H7 (cell line): ENCODE results near the gene PKNOX2. TPM values are rescaled to one million over a fixed set of nuclear protein-coding genes. Genes with fewer than 3 reads are reported as not detected.

ENCODE experiments used
- DNase-seq: peaks from one replicate; pipeline ENCODE4 v3.0.0; 2012
- H3K27me3 ChIP-seq: 2 replicates; pipeline ENCODE4 v1.6.0; 2011; ENCODE audit warnings: mild to moderate bottlenecking, low read length; ENCODE audit not compliant: control insufficient read depth, insufficient read depth
- H3K36me3 ChIP-seq: replicated peaks from 2 replicates; pipeline ENCODE4 v1.5.1; 2011; ENCODE audit warnings: low read length; ENCODE audit not compliant: control insufficient read depth, insufficient read depth
- H3K4me3 ChIP-seq: 2 replicates; pipeline ENCODE4 v1.5.1; 2011; ENCODE audit warnings: low read depth, mild to moderate bottlenecking, control low read depth, low read length, moderate library complexity; ENCODE audit not compliant: insufficient read depth
- total RNA-seq: library from RNA; depleted of rRNA; stranded (reverse); fragments of >200 nt; shearing (Covaris generic); gene quantifications from 2 replicates; pipeline ENCODE4 v1.2.3, GENCODE V29; 2014

The PKNOX2 gene
- total RNA-seq, 1 experiment from 2014 or later: 1.6 TPM

DNA sequence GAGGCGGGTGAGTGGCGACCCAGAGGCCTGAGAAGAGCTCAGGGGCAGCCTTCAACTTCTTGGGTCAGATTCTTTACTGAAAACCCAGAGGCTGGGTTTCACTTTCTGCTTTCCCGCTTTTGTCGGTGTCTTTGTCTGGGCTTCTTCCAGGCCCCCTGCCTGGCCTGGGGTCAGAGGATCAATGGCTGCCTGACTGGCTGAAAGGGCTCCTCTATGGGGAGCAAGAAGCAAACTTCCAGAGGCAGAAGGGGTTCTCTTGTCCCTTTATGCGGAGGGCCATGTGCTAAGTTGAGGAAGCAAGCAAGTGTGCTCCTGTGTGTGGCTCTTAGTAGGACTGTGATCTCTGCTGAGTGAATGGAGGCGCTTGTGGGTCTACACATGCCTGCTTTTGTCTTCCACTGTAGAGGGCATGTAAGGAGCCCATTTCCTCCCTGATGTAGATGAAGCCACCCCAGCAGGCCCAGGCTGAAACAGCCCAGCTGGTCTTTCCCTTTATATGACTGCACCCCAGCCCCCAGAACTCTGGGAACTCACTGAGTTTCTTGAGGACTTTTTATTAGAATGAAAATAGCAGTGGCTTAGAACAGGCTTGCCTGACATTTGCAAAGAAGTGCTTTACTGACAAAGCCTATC is 1.0 kb upstream of the PKNOX2 start:
- Histone ChIP-seq H3K36me3 (no peaks in the 10 kb centered on the region), H3K4me3 (peak overlapping the region; percentile 33; the same call in 1 of the 2 replicates), H3K27me3 (peaks cover 36% of the 10 kb centered on the region)
- DNase-seq: peak; percentile 77

DNA sequence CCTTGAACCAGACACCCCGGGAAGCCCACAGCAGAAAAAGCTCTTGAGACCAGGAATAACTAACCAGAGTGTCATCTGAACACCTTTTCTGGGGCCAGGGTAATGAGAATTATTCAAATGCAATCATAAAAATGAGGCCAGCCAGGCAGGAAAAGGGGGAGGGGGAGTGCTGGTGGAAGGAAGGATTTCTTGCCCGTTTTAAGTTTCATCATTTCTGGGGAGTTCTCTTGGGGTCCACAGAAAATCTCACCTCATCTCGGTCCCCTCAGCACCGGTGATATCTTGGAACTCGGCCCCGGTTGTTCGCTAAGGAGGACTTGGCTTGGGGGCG is 495 bp upstream of the PKNOX2 start:
- H3K4me3 ChIP-seq: peak overlapping the region; percentile 33
- peaks cover 41% of the 10 kb centered on the region for H3K27me3 ChIP-seq
- DNase-seq: no peak
- H3K36me3 ChIP-seq: no peaks in the 10 kb centered on the region

DNA sequence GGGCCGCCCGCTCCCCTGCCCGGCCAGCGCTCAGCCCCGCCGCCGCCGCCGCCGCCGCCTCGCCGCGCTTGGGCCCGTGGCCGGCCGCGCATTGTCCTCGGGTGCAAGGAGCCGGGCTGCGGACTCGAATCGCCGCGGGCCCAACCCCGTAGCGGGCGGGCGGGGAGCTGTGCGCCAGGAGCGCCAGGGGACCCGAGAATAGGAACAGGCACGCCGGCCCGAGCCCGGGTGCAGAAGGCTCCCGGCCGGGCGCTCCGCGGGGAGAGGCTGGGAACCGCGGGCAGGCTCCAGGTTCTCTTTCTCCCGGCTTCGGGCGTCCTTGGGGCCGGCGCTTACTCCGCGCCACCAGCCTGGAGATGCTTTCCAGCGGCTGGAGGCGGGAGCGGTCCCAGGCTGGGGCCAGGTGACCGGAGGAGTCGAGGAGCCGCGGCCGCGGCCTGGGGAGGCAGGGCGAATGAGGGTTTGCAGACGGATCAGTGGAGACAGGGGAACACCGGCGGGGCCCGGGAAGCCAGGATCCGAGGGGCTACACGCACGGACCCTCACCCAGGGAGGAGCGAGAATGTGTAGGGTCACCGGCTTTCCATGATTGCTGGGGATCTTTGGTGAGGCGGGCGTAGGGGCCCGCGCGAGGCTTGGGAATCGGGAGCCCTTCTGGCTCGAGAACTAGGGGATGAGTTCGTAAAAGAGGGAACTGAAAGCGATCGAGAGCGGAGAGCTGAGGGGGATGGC is 726 bp downstream of the PKNOX2 start:
- Histone ChIP-seq H3K27me3 (peaks cover 48% of the 10 kb centered on the region), H3K36me3 (no peaks in the 10 kb centered on the region), H3K4me3 (peak overlapping the region; percentile 54)
- peak; percentile 81 for DNase-seq

DNA sequence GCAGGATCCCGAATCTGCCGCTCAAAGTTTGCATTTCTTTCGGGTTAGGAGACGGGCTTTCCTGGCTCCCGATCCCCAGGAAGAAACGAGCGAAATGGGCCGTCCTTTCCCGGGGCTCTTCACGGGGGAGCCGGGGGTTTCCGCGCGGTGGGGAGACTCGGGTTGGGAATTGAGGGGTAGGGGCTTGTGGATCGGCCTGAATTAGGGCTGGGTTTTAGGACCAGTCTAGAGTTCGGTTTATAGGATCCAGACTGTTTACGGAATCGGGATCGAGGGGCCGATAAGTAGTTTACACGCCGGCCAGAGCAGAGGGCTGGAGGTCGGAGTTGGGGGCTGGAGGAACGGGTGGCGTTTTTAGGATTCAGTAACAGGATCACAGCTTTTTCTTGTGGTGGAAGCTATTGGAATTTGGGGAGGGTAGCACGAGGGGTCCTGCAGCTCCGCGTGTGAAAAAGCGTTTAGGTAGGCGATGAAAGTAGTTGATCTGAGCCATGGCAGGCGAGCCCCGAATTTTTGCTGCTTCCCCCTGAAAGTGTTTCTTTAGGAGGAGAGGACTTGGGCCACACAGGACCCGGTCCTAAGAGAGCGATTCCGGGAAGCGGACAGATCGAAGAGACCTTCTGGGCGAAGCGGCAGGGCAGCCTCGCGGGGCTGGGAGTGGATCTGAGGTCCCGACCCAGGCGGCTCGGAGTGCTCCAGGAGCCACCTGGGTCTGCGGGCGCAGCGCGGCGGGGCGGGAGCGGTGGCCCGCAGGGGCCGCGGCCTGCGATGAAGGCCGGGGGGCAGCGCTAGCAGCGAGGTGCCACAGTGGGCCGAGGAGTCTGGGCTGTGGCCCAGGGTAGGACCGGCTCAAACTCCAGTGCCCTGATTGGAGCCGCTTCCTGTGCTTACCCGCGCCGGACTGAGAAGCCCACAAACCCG is 1.6 kb downstream of the PKNOX2 start:
- Histone ChIP-seq H3K4me3 (peak overlapping the region; percentile 54), H3K36me3 (no peaks in the 10 kb centered on the region), H3K27me3 (peaks cover 49% of the 10 kb centered on the region)
- peak; percentile 78 for DNase-seq

DNA sequence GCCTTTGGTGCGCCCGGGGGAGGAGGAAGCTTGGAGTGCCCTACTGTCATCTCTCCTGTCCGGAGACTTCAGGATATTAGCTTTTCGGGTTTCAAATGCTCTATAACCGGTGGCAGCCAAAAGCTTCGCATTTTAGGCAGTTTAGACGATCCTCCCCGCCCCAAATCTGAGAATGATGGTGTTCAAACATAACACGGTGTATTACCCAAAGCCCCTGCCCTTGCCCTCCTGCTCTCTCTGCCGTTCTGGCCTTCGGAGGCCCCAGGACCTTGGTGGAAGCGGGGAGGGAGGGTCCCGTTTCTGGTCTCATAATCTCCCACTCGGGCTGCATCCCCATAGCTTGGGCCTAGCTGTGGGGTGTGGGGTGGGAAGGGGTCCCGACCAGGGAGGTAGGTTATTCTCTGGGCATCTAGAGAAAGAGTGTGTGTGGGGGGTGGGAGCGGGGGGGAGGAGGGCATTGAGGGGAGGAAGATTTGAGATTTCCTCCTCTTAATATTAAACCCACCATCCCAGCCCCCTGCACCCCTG is 2.3 kb downstream of the PKNOX2 start:
- DNase-seq: peak; percentile 68
- Histone ChIP-seq H3K36me3 (no peaks in the 10 kb centered on the region), H3K4me3 (peak overlapping the region; percentile 54), H3K27me3 (peaks cover 49% of the 10 kb centered on the region)

DNA sequence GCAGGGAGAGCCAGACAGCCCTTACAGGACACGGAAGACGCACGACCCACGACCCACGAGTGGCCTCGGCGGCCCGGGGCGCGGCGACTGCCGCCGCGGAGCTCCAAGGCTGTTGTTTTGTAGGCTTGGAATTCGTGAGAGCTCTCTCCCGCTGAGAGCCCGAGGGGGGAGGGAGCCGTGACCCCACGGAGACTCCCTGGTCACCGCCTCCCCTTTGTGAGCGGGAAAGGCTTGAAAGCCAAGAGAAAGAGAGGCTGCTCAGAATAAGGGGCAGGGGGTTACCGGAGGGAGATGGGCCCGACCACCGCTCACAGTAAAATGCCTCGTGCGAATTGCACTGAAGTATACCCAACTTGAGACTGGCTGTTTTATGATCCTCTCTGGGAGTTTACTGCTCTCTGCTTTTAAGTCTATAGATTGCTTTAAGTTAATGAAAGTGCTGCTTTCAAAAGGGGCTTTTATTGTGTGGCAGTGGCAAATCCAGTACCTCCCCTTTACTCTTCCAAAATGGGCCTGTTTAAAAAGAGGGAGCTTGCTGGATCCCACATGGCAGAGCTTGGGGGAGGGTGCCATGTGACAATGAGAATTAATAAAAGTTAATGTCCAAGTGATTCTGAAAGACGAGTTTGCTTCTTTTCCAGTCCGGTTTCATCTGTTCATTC is 2.9 kb downstream of the PKNOX2 start:
- Histone ChIP-seq H3K36me3 (no peaks in the 10 kb centered on the region), H3K4me3 (peak overlapping the region; percentile 54), H3K27me3 (peaks cover 49% of the 10 kb centered on the region)
- peak; percentile 84 for DNase-seq

DNA sequence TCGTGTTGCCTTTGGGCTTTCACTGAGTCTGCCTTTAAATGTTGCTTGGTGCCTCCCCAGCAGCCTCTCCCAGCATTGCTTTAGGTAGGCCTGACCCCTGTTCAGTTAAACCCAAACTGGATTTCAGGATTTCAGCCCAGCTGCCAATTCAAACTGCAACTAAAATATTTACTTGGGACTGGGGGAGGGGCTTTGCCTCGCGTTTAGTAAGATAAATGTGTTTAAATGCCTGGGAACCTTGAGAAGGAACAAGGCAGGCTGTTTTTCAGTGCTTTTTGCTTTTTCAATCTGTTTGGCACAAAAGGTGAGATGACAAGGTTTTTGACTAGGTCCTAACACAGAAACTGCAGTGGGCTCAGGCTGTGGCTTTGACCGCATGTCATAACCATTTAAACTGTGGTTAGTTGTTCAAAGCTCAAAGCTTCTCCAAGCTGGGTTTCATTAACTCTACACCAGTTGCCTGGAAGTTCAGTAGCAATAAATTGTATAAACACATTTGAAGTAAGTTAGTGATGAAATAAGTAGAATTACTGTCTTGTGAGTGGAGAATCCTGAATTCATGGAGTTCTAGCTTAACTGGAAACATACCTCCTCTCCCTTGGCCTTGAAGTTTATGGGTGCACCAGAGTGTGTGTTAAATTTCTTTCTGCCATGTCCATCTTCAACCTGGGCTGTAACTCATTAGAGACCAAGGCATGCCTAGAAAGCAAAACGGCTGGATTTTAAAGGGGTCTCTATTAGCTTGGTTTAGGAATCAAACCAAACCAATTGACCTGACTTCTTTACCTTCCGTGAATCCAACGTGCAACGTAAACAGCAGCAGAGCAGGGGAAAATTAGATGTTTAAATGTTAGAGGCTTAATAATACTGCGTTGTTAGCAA is 3.6 kb downstream of the PKNOX2 start:
- no peak for DNase-seq
- no peak overlapping the region for H3K4me3 ChIP-seq
- H3K36me3 ChIP-seq: no peaks in the 10 kb centered on the region
- H3K27me3 ChIP-seq: peaks cover 49% of the 10 kb centered on the region

DNA sequence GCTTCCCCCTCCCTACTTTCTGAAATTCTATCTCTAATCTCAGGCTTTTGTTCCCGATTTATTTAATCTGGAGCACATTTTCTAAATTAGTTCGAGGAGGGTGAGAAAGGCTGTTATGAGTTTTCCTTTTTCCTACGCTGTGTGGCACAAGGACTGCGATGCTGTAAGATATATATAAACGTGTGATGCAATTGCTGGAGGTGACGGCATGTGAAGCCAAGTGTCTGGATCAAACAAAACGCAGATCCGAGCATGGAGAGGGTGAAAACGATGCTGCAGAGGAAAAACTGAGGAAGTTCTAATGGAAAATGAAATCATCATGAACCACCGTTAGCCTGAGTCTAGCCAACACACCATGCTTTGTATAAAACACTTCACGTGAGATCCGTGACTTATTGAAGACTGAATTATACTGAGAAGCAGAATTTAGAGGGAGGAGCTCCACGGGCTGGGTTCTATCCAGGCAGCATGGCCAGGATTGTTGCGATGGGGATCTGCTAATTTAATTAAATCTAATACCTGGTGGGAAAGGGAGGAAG is 4.4 kb downstream of the PKNOX2 start:
- Histone ChIP-seq H3K27me3 (peaks cover 49% of the 10 kb centered on the region), H3K4me3 (no peak overlapping the region)

DNA sequence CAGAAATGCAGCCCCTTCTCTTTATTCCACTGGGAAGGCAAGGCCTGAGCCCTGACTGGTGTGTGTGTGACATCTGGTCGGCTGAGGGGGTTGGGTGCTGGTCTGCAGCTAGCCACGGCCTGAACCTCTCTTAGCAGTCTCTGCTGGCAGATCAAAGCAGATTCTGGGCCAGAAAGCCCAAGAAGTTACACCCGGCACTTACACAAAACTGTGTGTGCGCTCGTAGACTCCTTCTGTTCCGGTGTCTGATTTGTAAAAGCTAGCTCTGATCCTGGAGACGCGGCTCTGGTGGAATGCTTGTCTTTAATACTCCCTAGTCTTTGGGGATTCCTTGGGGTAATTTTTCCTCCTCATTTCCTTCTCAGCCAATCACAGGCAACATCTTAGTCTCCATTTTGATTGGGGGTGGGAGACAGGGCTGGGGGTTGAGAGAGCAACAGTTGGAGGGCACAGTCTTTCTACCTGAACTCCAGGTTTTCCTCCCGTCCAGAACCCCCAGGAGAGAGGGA is 5.5 kb downstream of the PKNOX2 start:
- Histone ChIP-seq H3K27me3 (peaks cover 49% of the 10 kb centered on the region), H3K36me3 (no peaks in the 10 kb centered on the region), H3K4me3 (no peak overlapping the region)
- DNase-seq: peak; percentile 60

More for the DNA sequence above, 4.4 kb downstream of the PKNOX2 start:
- no peak for DNase-seq
- H3K36me3 ChIP-seq: no peaks in the 10 kb centered on the region

DNA sequence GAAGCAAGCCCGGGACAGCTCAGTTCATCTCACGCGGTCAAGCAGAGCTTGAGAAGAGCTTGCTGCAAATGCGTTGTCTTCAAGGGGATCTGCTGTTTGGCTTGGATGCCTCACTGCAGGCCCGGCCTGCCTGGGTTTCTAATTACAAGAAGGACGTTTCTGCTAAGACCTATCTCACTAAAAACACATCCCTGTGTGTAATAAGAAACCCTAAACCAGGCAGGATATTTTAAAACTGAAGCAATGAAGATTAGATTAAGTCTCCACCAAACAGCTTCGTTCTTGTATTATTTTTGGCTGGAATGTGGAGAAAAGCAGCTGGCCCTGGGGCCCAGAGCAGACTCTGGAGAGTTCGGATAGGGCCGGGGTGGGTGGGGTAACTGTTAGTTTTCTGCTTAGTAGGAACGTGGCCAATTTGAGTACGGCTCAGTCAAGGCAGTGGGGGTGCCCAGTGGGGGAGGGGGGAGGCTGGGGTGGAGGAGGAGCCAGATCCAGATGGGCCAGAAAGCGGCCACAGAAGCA is 6.0 kb downstream of the PKNOX2 start:
- H3K27me3 ChIP-seq: peaks cover 44% of the 10 kb centered on the region
- DNase-seq: peak; percentile 73
- H3K36me3 ChIP-seq: no peaks in the 10 kb centered on the region
- H3K4me3 ChIP-seq: no peak overlapping the region

DNA sequence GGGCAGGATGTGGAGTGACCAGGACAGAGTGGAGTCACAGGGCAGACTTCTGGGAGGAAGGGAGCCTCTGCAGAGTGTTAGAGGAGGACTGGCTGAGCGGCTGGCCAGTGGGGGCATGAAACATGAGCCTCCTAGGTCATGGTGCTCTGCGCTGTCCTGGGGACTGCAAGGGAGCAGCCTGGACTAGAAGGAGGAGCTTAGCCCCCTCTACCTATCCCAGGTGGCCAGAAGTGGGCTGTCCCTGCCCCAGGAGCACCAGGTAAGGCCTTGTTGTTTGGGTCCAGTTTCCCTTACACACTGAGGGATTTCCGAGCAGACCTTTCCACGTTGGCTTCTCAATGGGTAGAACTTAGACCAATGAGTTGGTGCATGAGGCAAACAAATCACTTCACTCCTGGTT is 7.4 kb downstream of the PKNOX2 start:
- DNase-seq: no peak
- Histone ChIP-seq H3K36me3 (no peaks in the 10 kb centered on the region), H3K4me3 (no peak overlapping the region), H3K27me3 (peaks cover 30% of the 10 kb centered on the region)

DNA sequence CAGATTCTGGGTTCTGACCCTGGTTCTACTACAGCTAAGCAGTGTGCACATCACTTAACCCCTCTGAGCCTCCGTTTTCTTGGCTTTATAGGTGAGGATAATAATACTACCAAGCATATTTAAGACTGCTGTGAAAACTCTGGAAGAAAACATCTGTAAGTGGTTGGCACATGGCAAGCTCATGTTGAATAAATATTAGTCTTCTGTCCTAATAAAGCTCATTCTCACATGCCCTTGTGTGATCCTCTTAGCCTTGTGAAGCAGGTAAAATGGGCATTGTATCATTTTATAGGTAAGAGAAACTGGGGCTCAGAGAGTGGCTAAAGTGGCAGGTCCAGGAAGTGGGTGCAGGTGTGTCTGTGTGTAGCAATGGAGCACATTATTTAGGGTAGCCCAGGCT is 8.5 kb downstream of the PKNOX2 start:
- H3K4me3 ChIP-seq: no peak overlapping the region
- H3K27me3 ChIP-seq: peaks cover 20% of the 10 kb centered on the region; the same call in 1 of the 2 replicates
- no peak for DNase-seq
- H3K36me3 ChIP-seq: no peaks in the 10 kb centered on the region

DNA sequence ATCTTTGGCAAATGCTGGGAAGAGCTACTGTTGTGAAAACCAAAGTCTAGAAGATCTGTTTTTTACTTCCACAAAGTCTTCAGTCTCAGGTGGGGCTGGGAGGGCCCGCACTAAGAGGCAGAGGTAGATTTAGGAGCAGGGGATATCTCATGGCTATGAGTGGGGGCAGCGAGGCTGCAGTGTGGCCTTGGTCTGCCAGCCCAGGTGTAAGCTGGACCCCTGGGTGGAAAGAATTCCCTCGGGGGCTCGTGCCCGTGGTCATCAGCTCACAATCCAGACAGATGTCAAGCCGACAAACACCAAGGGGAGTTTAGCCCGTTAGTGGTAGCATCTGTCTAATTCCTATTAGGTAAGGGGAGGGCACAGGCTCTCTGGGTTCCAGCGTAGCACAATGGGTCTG is 9.0 kb downstream of the PKNOX2 start:
- H3K4me3 ChIP-seq: no peak overlapping the region
- no peak for DNase-seq
- H3K36me3 ChIP-seq: no peaks in the 10 kb centered on the region
- H3K27me3 ChIP-seq: peaks cover 14% of the 10 kb centered on the region; the same call in 1 of the 2 replicates
